ENCODE measurements around the gene LRRC7.

The LRRC7 gene

GRCh38 chr1:70103770-70104169 is 536.0 kb downstream of the LRRC7 start:
- Histone ChIP-seq H3K27ac (ENCODE audit: low read depth, low read length, severe bottlenecking) (no peak overlapping the region), H3K36me3 (ENCODE audit: control insufficient read depth, insufficient read depth, low read length) (no peaks in the 10 kb centered on the region), H3K4me3 (ENCODE audit: extremely low read depth, insufficient read depth, low read length, poor library complexity, severe bottlenecking) (no peak overlapping the region), H3K4me1 (ENCODE audit: control insufficient read depth, insufficient read depth, low read length, poor library complexity, severe bottlenecking) (no peaks in the 10 kb centered on the region), H3K9me3 (ENCODE audit: control insufficient read depth, low read length) (no peaks in the 10 kb centered on the region)
- no CpG with 5 or more reads among the region's 1 CpG for WGBS, 2 experiments (ENCODE audit: insufficient coverage in 2 of 2)

GRCh38 chr1:70109241-70109640 is 541.5 kb downstream of the LRRC7 start:
- H3K4me1 ChIP-seq (ENCODE audit: control insufficient read depth, insufficient read depth, low read length, poor library complexity, severe bottlenecking): no peaks in the 10 kb centered on the region
- no peak overlapping the region for H3K27ac ChIP-seq (ENCODE audit: low read depth, low read length, severe bottlenecking)
- no peaks in the 10 kb centered on the region for H3K36me3 ChIP-seq (ENCODE audit: control insufficient read depth, insufficient read depth, low read length)
- WGBS, 2 experiments (ENCODE audit: insufficient coverage in 2 of 2): 88 to 100% methylated on average over 2 to 4 of the region's 5 CpGs
- no peak overlapping the region for H3K4me3 ChIP-seq (ENCODE audit: extremely low read depth, insufficient read depth, low read length, poor library complexity, severe bottlenecking)
- no peaks in the 10 kb centered on the region for H3K9me3 ChIP-seq (ENCODE audit: control insufficient read depth, low read length)

- H3K4me3 ChIP-seq (ENCODE audit: extremely low read depth, insufficient read depth, low read length, poor library complexity, severe bottlenecking): no peak overlapping the region
Observed at GRCh38 chr1:70112838-70113237, 545.1 kb downstream of the LRRC7 start.

GRCh38 chr1:70115315-70115714 is 547.6 kb downstream of the LRRC7 start:
- Histone ChIP-seq H3K9me3 (ENCODE audit: control insufficient read depth, low read length) (no peaks in the 10 kb centered on the region), H3K36me3 (ENCODE audit: control insufficient read depth, insufficient read depth, low read length) (no peaks in the 10 kb centered on the region), H3K4me1 (ENCODE audit: control insufficient read depth, insufficient read depth, low read length, poor library complexity, severe bottlenecking) (no peaks in the 10 kb centered on the region), H3K4me3 (ENCODE audit: extremely low read depth, insufficient read depth, low read length, poor library complexity, severe bottlenecking) (no peak overlapping the region), H3K27ac (ENCODE audit: low read depth, low read length, severe bottlenecking) (no peak overlapping the region)
- no CpG with 5 or more reads among the region's 3 CpGs for WGBS, 2 experiments (ENCODE audit: insufficient coverage in 2 of 2)

More at GRCh38 chr1:70112838-70113237, 545.1 kb downstream of the LRRC7 start:
- H3K27ac ChIP-seq (ENCODE audit: low read depth, low read length, severe bottlenecking): no peak overlapping the region
- WGBS, 2 experiments (ENCODE audit: insufficient coverage in 2 of 2): 80 to 83% methylated on average over 4 of the region's 5 CpGs
- H3K4me1 ChIP-seq (ENCODE audit: control insufficient read depth, insufficient read depth, low read length, poor library complexity, severe bottlenecking): no peaks in the 10 kb centered on the region
- H3K9me3 ChIP-seq (ENCODE audit: control insufficient read depth, low read length): no peaks in the 10 kb centered on the region
- H3K36me3 ChIP-seq (ENCODE audit: control insufficient read depth, insufficient read depth, low read length): no peaks in the 10 kb centered on the region

- Histone ChIP-seq H3K9me3 (ENCODE audit: control insufficient read depth, low read length) (no peaks in the 10 kb centered on the region), H3K27ac (ENCODE audit: low read depth, low read length, severe bottlenecking) (no peak overlapping the region), H3K36me3 (ENCODE audit: control insufficient read depth, insufficient read depth, low read length) (no peaks in the 10 kb centered on the region), H3K4me1 (ENCODE audit: control insufficient read depth, insufficient read depth, low read length, poor library complexity, severe bottlenecking) (no peaks in the 10 kb centered on the region), H3K4me3 (ENCODE audit: extremely low read depth, insufficient read depth, low read length, poor library complexity, severe bottlenecking) (no peak overlapping the region)
Observed at GRCh38 chr1:70117046-70117445, 549.3 kb downstream of the LRRC7 start.

- WGBS, 2 experiments (ENCODE audit: insufficient coverage in 2 of 2): no CpG with 5 or more reads among the region's 3 CpGs
- Histone ChIP-seq H3K4me1 (ENCODE audit: control insufficient read depth, insufficient read depth, low read length, poor library complexity, severe bottlenecking) (peaks cover 8% of the 10 kb centered on the region), H3K27ac (ENCODE audit: low read depth, low read length, severe bottlenecking) (no peak overlapping the region)
Observed at GRCh38 chr1:70134148-70134547, 566.4 kb downstream of the LRRC7 start.

GRCh38 chr1:70140343-70140742 is 572.6 kb downstream of the LRRC7 start:
- Histone ChIP-seq H3K27ac (ENCODE audit: low read depth, low read length, severe bottlenecking) (peak overlapping the region; percentile 17), H3K4me1 (ENCODE audit: control insufficient read depth, insufficient read depth, low read length, poor library complexity, severe bottlenecking) (peaks cover 18% of the 10 kb centered on the region), H3K36me3 (ENCODE audit: control insufficient read depth, insufficient read depth, low read length) (no peaks in the 10 kb centered on the region), H3K9me3 (ENCODE audit: control insufficient read depth, low read length) (no peaks in the 10 kb centered on the region), H3K4me3 (ENCODE audit: extremely low read depth, insufficient read depth, low read length, poor library complexity, severe bottlenecking) (no peak overlapping the region)

More at GRCh38 chr1:70134148-70134547, 566.4 kb downstream of the LRRC7 start:
- Histone ChIP-seq H3K36me3 (ENCODE audit: control insufficient read depth, insufficient read depth, low read length) (no peaks in the 10 kb centered on the region), H3K4me3 (ENCODE audit: extremely low read depth, insufficient read depth, low read length, poor library complexity, severe bottlenecking) (no peak overlapping the region), H3K9me3 (ENCODE audit: control insufficient read depth, low read length) (no peaks in the 10 kb centered on the region)

- 50 to 93% methylated on average over 1 to 2 of the region's 3 CpGs for WGBS, 2 experiments (ENCODE audit: insufficient coverage in 2 of 2)
- H3K9me3 ChIP-seq (ENCODE audit: control insufficient read depth, low read length): no peaks in the 10 kb centered on the region
- peak overlapping the region; percentile 17 for H3K27ac ChIP-seq (ENCODE audit: low read depth, low read length, severe bottlenecking)
- no peak overlapping the region for H3K4me3 ChIP-seq (ENCODE audit: extremely low read depth, insufficient read depth, low read length, poor library complexity, severe bottlenecking)
- H3K36me3 ChIP-seq (ENCODE audit: control insufficient read depth, insufficient read depth, low read length): no peaks in the 10 kb centered on the region
- H3K4me1 ChIP-seq (ENCODE audit: control insufficient read depth, insufficient read depth, low read length, poor library complexity, severe bottlenecking): peaks cover 18% of the 10 kb centered on the region
Observed at GRCh38 chr1:70140894-70141293, 573.2 kb downstream of the LRRC7 start.

- Histone ChIP-seq H3K4me1 (ENCODE audit: control insufficient read depth, insufficient read depth, low read length, poor library complexity, severe bottlenecking) (peaks cover 18% of the 10 kb centered on the region), H3K27ac (ENCODE audit: low read depth, low read length, severe bottlenecking) (no peak overlapping the region), H3K4me3 (ENCODE audit: extremely low read depth, insufficient read depth, low read length, poor library complexity, severe bottlenecking) (no peak overlapping the region), H3K9me3 (ENCODE audit: control insufficient read depth, low read length) (no peaks in the 10 kb centered on the region), H3K36me3 (ENCODE audit: control insufficient read depth, insufficient read depth, low read length) (peaks cover 3% of the 10 kb centered on the region)
- WGBS, 2 experiments (ENCODE audit: insufficient coverage in 2 of 2): no CpG with 5 or more reads among the region's 2 CpGs
Observed at GRCh38 chr1:70142075-70142474, 574.4 kb downstream of the LRRC7 start.

GRCh38 chr1:70143048-70143659 is 575.4 kb downstream of the LRRC7 start:
- no CpG with 5 or more reads among the region's 4 CpGs for WGBS, 2 experiments (ENCODE audit: insufficient coverage in 2 of 2)
- Histone ChIP-seq H3K27ac (ENCODE audit: low read depth, low read length, severe bottlenecking) (no peak overlapping the region), H3K36me3 (ENCODE audit: control insufficient read depth, insufficient read depth, low read length) (peaks cover 10% of the 10 kb centered on the region), H3K4me3 (ENCODE audit: extremely low read depth, insufficient read depth, low read length, poor library complexity, severe bottlenecking) (no peak overlapping the region), H3K4me1 (ENCODE audit: control insufficient read depth, insufficient read depth, low read length, poor library complexity, severe bottlenecking) (peaks cover 18% of the 10 kb centered on the region), H3K9me3 (ENCODE audit: control insufficient read depth, low read length) (no peaks in the 10 kb centered on the region)

GRCh38 chr1:70146488-70146887 is 578.8 kb downstream of the LRRC7 start:
- Histone ChIP-seq H3K36me3 (ENCODE audit: control insufficient read depth, insufficient read depth, low read length) (peaks cover 16% of the 10 kb centered on the region), H3K9me3 (ENCODE audit: control insufficient read depth, low read length) (no peaks in the 10 kb centered on the region), H3K4me3 (ENCODE audit: extremely low read depth, insufficient read depth, low read length, poor library complexity, severe bottlenecking) (no peak overlapping the region), H3K27ac (ENCODE audit: low read depth, low read length, severe bottlenecking) (no peak overlapping the region), H3K4me1 (ENCODE audit: control insufficient read depth, insufficient read depth, low read length, poor library complexity, severe bottlenecking) (peaks cover 8% of the 10 kb centered on the region)
